GM12872 (cell line): ENCODE measurements around the gene WDR5.

Experiments
- TF ChIP-seq, protein P1 (sequence below): IDR thresholded peaks from 3 replicates; pipeline ENCODE4 v1.5.1; 2011; ENCODE audit warnings: low read depth, mild to moderate bottlenecking, low read length, moderate library complexity; ENCODE audit not compliant: insufficient read depth

Gene WDR5

DNA sequence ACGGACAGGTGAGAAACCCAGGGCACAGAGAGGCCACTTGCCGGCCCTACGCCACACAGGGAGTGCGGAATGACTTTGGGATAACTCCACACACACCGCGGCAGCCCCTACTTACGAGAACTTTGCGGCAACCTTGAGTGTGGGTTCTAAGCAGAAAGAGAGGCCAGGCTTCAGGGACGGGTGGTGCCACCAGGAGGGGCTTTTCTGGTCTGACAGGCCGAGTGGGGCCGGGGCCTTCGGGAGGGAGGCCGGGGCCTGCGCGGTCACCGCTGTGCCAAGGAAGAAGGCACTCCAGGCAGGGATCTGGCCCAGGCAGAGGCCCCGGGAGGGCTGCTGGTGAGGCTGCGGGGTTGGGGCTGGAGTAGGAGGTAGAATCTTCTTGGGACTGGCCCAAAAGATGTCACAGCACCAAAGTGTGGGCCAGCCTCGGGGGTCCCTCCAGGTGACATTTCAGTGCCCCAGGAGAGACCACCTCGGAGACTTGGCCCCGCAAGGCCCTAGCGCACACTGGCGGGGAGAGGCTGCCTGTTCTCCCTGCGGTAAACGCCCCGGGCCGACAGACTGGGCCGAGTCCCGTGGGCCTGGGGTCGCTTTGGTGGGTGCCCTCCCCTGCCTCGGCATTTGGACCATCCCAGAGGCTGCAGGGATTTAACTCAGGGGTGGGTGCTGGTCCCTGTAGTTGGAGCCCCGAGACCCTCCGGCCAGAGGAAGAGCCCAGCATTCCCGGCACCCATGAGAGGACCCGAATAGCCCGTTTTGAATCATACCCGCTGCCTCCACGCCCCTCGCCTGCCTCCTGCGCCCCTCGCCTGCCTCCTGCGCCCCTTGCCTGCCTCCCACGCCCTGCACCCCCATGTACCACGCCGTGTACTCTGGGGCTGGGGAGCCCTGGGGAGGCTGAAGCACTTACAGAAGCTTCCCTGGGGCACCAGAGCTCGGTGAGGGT is 37.5 kb downstream of the WDR5 start:
- TF ChIP-seq, protein P1, sequence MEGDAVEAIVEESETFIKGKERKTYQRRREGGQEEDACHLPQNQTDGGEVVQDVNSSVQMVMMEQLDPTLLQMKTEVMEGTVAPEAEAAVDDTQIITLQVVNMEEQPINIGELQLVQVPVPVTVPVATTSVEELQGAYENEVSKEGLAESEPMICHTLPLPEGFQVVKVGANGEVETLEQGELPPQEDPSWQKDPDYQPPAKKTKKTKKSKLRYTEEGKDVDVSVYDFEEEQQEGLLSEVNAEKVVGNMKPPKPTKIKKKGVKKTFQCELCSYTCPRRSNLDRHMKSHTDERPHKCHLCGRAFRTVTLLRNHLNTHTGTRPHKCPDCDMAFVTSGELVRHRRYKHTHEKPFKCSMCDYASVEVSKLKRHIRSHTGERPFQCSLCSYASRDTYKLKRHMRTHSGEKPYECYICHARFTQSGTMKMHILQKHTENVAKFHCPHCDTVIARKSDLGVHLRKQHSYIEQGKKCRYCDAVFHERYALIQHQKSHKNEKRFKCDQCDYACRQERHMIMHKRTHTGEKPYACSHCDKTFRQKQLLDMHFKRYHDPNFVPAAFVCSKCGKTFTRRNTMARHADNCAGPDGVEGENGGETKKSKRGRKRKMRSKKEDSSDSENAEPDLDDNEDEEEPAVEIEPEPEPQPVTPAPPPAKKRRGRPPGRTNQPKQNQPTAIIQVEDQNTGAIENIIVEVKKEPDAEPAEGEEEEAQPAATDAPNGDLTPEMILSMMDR: no peak

DNA sequence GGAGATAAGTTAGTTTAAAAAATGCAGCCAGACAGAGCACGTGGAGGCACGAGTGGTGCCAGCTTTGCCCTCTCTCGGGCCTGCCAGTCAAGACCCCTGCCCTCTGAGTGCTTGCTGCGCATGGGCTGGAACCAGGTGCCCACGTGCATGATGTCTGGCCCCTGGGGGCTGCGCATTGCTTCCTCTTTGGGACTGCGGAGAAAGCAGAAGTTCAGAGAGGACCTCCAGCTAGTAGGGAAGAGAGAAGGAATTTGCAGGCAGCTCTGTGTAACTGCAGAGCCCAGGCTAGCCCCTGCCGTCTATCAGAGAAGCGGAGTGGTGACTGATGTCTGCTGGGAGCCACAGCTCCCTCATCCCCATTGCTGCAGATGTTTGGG is 38.2 kb downstream of the WDR5 start:
- TF ChIP-seq, protein P1: no peak

DNA sequence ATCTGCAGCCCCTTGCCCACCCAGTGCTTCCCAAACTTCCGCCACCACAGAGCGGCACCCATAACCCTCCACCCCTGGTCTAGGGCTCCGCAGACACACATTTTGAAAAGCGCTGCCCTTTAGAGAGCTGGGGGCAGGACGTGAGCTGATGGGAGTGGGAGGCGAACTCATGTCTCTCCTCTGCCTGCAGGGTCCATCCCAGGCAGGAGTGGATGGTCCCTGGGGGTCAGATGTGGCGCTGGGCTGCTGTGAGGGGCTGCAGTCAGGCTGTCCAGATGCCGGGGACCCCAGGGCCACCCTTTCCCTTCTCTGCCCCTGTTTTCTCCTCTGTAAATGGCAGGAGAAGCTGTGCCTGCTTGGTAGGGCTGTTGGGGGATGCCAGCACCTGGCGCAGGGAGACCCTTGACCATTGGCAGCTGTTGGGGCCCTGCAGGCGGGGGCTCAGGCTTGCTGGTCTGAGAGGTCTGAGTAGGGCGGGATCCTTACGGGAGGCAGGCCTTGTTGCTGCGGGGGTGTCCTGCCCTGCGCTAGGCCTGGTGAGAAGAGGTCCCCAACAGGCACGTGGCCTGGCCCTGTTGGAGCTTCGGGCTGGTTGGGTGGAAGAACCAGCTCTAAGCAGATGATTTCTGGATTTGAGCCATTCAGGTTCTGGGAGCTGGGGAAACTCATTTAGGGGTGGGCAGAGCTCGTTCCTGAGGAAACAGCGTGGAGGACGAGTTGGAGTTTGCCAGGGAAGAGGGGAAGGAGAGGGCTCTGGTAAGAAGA is 38.8 kb downstream of the WDR5 start:
- TF ChIP-seq, protein P1: no peak

DNA sequence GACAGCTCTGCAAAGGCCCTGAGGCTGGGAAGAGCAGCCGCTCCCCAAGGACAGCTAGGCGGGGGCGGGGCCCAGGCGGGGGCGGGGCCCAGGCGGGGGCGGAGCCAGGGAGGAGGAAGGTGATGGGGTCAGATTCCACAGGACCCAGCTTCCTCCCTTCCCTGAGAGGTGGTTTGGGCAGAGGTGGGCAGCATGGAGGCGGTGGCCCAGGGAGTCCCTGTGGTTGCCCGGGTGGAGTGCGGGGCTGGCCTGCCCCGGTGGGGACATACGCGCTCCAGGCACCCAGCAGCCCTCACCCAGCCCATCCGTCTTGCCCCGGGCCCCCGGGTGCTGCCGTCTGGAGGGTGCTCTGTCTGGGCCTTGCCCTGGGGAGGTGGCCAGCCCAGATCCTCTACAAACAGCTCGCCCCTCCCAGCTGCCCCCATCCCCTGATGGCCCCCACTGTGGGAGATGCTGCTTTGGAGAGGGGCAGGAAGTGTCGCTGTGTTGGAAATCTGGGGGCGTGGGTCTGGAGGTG is 39.5 kb downstream of the WDR5 start:
- TF ChIP-seq, protein P1: no peak

DNA sequence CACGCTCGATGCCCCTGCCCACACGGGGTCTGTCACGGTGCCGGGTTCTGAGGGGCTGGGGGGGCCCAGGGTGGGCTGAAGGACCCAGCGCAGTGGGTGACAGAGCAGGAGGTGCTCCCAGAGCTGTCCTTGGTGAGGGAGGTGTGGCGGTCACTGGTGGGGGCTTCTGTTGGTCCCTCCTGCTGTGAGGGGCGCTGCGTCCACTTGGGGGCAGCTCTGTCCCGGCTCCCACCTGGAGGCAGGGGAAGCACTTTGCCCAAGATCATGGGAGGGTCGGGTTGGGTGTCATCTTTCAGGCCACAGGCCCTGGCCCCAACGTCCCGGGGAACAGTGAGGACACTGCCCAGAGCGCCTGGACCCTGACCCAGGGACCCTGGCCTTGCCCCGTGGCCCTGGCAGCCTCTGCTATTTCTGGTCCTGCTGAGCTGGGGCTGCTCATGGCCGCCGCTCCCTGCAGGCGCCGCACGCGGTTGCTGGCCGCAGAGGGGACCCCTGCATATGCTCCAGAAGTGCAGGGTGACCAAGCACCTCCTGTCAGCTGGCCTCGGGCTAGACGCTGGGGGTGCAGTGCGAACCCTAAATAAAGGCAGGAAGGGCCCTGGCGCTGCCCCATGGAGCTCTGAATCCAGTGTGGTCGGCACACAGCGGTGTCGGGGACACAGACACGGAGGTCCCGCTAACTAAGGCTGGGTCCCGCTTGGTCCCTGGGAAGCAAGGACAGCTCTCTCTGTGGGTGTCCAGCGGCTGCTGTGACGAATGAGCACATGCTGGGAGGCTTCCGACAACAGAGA is 40.1 kb downstream of the WDR5 start:
- TF ChIP-seq, protein P1: no peak

DNA sequence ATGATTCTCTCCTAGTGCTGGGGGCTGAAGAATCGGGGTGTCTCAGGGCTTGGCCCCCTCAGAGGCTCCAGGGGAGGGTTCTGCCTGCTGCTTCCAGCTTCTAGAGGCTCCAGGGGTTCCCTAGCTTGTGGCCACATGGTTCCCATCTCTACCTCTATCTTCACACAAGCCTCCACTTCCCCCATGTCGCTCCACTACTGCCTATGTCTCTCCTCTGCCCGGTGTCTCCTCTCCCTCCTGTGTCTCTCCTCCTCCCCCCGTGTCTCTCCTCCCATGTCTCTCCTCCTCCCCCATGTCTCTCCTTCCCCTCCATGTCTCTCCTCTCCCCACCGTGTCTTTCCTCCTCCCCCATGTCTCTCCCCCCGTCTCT is 40.7 kb downstream of the WDR5 start:
- TF ChIP-seq, protein P1: no peak
